IgD-negative memory B cell (primary cell): ENCODE data around the gene KRTAP4-9. TPM values are rescaled to one million over a fixed set of nuclear protein-coding genes. Genes with fewer than 3 reads are reported as not detected.
"Not testable (repeated sequence)": the region's sequence is repeated elsewhere in the genome, so short reads cannot be mapped to it uniquely, and the experiment has no call there.

Experiments used
- H3K27ac Mint-ChIP-seq, 3 donors: one replicate each; pipeline ENCODE4 v1.8.0; 2020 to 2022; ENCODE audit warnings: mild to moderate bottlenecking in 3 of 3, mixed read lengths in 3 of 3, moderate library complexity in 1 of 3
- H3K27me3 Mint-ChIP-seq: one replicate; pipeline ENCODE4 v1.8.0; 2021; ENCODE audit warnings: mixed read lengths
- H3K36me3 Mint-ChIP-seq: one replicate; pipeline ENCODE4 v1.8.0; 2020; ENCODE audit warnings: mild to moderate bottlenecking, mixed read lengths
- H3K4me1 Mint-ChIP-seq, 3 donors: one replicate each; pipeline ENCODE4 v1.8.0; 2020 to 2022; ENCODE audit warnings: mixed read lengths in 3 of 3, mild to moderate bottlenecking in 1 of 3
- H3K4me3 Mint-ChIP-seq, 4 donors: one replicate each; pipeline ENCODE4 v1.8.0; 2020 to 2022; ENCODE audit warnings: mild to moderate bottlenecking in 4 of 4, mixed read lengths in 4 of 4, moderate library complexity in 3 of 4
- H3K9me3 Mint-ChIP-seq, 3 donors: one replicate each; pipeline ENCODE4 v1.8.0; 2020 to 2021; ENCODE audit warnings: mixed read lengths in 3 of 3, mild to moderate bottlenecking in 1 of 3
- polyA plus RNA-seq: library from polyadenylated mRNA; unstranded; fragments of 300-500 nt; fragmentation: Illumina TruSeq; gene quantifications from one replicate; pipeline ENCODE4 v1.2.3, GENCODE V29; 2021

KRTAP4-9 gene
- polyA plus RNA-seq, 1 donor from 2014 or later = not detected

DNA sequence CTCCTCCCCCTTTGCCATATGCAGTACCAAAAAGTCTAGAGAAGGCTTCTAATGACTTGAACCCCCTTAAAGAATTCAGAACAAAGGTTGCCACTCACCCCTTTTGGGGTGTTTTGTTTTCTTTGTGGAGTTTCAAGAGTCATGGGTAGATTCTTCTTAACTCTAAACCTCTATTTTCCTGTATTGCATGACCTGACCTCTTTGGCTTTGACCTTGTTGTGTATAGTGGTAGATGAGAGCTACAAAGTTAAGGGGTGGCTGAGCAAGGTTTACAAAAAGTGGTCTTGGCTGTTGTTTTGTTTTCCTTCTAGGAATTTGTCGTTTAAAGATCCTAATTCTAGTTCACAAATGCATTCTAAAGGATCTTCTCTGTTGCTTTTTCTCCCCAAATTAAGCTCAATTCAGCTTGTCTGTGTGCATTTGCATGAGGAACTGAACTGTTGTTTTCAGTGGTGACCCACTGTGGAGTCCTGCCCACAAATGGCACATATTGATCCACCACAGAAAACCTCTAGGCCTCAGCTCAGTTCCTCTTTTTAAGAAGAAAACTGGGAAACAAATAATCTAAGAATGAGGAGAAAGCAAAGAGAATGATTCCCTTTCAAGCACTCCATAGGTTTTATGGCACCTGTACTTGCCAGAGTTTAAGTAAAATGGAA, 3.7 kb downstream of the KRTAP4-9 start:
- not testable (repeated sequence) for H3K36me3 Mint-ChIP-seq, H3K27me3 Mint-ChIP-seq, H3K9me3 Mint-ChIP-seq
- Mint-ChIP-seq H3K4me1 (peaks cover 0 to 26% (median 21%) of the 10 kb centered on the region in 3 donors), H3K27ac (peak overlapping the region in 2 of 3 donors; percentile 75 to 94), H3K4me3 (peak overlapping the region in 3 of 4 donors; percentile 80 to 88 (median 84))

DNA sequence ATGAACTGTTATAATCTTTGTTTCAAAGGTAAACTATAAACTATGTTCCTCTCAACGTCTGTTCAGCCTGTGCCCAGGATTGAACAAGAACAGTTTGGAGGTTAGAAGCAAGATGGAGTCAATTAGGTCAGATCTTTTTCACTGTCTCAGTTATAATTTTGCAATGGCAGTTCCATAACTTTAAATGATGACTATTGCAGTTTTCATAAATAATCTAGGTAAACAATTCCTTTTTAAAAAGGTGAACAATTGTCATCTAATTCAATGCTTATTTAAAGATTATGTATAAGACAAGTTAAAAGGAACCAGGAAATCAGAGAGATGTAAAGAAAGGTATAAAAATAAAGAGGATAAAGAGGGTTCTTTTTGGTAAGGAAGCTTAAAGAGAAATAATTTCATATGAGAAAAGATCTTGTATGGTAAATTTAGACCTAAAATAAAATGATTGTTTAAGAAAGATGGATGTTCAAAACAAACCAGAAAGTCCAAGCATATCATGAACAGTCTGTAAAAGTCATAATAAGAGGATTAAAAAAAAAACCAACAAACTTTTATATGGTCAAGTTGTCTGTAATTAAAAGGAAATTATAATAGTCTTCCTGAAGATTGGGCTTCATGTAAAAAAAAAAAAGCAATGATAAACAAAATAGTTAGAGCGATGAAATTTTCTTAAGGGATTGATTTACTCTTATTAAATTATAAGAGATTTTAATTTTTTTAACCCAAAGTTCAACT, 6.1 kb downstream of the KRTAP4-9 start:
- peaks cover 0 to 2% (median 2%) of the 10 kb centered on the region in 3 donors for H3K9me3 Mint-ChIP-seq
- H3K27ac Mint-ChIP-seq = no peak overlapping the region
- no peaks in the 10 kb centered on the region for H3K36me3 Mint-ChIP-seq
- peaks cover 0 to 41% (median 32%) of the 10 kb centered on the region in 3 donors for H3K4me1 Mint-ChIP-seq
- H3K4me3 Mint-ChIP-seq = no peak overlapping the region
- H3K27me3 Mint-ChIP-seq = peaks cover 2% of the 10 kb centered on the region

DNA sequence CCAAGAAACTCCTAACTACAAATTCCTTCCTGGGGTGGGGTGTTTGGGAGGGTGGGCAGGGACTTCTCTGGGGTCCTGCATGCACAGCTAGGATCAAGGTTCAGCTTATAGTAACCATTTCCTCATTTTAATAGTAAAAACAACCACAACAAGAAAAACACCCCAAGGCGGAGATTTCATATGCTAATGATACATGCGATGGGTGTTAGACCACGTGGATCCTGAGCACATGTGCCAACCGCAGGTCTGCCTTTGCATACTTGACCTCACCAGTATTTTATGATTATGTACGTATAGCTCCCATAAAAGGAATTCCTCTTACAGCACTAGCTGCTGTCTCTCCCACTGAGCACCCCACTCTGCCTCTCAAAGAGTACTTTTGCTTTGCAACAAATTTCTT, 11.1 kb downstream of the KRTAP4-9 start:
- peak overlapping the region in 3 of 4 donors; percentile 1 to 56 (median 44) for H3K4me3 Mint-ChIP-seq
- H3K27ac Mint-ChIP-seq = peak overlapping the region; percentile 37 to 90 (median 89)
- H3K4me1 Mint-ChIP-seq = peaks cover 2 to 39% (median 32%) of the 10 kb centered on the region in 3 donors
- H3K9me3 Mint-ChIP-seq = peaks cover 0 to 7% (median 0%) of the 10 kb centered on the region in 3 donors
- no peaks in the 10 kb centered on the region for H3K36me3 Mint-ChIP-seq
- H3K27me3 Mint-ChIP-seq = peaks cover 9% of the 10 kb centered on the region

DNA sequence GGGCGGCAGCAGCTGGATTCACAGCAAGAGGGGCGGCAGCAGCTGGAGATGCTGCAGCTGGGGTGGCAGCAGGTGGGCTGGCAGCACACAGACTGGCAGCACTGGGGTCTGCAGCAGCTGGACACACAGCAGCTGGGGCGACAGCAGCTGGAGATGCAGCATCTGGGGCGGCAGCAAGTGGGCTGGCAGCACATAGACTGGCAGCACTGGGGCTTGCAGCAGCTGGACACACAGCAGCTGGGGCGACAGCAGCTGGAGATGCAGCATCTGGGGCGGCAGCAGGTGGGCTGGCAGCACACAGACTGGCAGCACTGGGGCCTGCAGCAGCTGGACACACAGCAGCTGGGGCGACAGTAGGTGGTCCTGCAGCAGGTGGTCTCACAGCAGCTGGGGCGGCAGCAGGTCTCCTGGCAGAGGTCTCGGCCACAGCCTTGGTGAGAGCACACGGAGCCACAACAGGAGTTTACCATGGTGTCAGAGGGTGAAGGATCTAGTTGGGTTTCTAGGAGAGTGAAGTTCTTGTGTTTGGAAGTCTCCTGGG, 12.7 kb downstream of the KRTAP4-9 start, which contains the start of gene KRTAP4-11:
Gene KRTAP4-11 (minus strand): TSS at position 528 of the 541 bp plus-strand sequence. CDS start 58 bp downstream, at position 470.
- peak within 1 kb of the TSS; percentile 15 to 63 (median 49) for H3K27ac Mint-ChIP-seq
- peaks cover 2 to 43% (median 35%) of the 10 kb centered on the region in 3 donors for H3K4me1 Mint-ChIP-seq
- H3K9me3 Mint-ChIP-seq, H3K36me3 Mint-ChIP-seq, H3K27me3 Mint-ChIP-seq: not testable (repeated sequence)
- peak within 1 kb of the TSS in 2 of 4 donors; percentile 25 to 85 for H3K4me3 Mint-ChIP-seq

DNA sequence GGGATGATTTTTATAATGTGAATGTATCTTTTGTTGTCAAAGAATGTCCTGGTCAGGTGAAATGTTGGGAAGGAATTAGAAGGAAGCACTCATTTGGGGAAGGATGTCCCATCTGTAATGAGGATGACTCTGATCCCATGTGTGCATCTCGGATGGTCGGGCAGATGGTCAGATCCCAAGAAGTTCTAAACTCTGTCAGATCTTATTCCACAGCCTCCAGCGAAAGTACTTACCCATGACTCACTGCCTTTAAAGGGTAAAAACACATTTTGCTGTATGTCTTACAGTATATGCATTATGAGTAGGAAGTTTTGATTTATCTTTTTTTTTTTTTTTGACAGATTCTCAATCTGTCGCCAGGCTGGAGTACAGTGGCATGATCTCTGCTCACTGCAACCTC, 13.5 kb downstream of the KRTAP4-9 start:
- peak overlapping the region in 2 of 4 donors; percentile 25 to 36 for H3K4me3 Mint-ChIP-seq
- peaks cover 14% of the 10 kb centered on the region for H3K27me3 Mint-ChIP-seq
- no peaks in the 10 kb centered on the region for H3K36me3 Mint-ChIP-seq
- H3K4me1 Mint-ChIP-seq = peaks cover 2 to 48% (median 41%) of the 10 kb centered on the region in 3 donors
- peaks cover 0 to 7% (median 2%) of the 10 kb centered on the region in 3 donors for H3K9me3 Mint-ChIP-seq
- H3K27ac Mint-ChIP-seq = peak overlapping the region in 1 of 3 donors; percentile 49

DNA sequence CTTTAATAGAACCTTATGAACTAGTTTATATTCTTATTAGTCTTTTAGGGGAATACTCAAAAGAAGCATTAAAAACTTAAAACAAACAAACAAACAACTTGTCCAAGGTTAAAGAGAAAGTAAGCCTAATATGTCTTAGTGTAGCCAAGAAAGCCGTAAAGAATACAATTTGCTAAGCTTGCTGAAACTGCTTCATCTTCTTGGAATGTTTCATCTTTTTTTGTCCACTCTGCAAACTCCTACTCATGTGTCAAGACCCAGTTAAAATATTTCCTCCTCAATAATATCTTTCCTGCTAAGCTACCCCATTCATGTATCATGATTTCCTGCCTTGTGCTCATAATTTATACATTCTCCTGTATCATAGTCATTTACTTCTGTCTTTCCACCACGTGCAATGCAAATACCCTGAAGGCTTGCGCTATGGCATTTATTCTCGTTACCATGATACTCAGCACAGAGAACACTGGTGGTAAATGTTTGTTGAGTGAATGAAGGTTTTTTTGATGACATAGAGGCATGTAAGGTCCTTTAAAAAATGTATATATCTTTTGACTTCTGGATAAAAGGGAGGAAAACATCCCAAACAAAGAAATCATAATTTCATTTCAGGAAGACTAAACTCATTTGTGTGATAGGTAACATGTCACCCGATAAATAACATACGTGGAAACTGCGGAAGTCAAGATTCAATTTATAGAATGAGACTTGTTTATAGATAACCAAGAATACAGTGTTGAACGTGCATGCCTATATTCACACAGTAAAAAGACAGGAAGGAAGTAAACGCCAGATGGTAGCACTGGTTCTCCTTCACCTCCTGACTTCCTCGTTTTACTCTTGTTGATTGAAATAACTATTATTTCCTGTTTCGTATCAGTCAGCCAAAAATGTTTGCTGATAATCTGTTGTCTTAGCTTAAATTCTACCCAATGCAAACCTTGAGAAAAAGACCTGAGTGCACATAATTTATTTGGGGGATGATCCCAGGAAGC, 14.8 kb downstream of the KRTAP4-9 start:
- not testable (repeated sequence) for H3K36me3 Mint-ChIP-seq, H3K9me3 Mint-ChIP-seq
- Mint-ChIP-seq H3K27me3 (peaks cover 14% of the 10 kb centered on the region), H3K27ac (peak overlapping the region; percentile 89 to 92 (median 89)), H3K4me3 (peak overlapping the region in 3 of 4 donors; percentile 30 to 63 (median 59)), H3K4me1 (peaks cover 2 to 53% (median 45%) of the 10 kb centered on the region in 3 donors)

DNA sequence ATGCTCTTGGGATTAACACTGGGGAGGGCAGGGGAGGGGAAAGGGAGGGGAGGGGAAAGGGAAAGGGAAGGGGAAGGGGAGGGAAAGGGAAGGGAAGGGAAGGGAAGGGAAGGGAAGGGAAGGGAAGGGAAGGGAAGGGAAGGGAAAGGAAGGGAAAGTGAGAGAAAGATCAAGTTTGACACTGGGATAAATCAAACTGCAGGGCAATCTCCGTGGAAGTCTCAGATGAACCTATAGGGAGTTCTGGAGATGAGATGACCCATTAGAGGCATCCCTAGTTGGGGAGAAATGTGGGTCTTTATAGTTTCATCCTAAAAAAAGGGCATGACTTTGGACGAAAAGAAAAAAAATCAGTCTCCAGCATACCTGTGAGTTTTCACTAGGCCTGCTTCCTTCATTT, 16.6 kb downstream of the KRTAP4-9 start:
- Mint-ChIP-seq H3K4me3 (no peak overlapping the region), H3K4me1 (peaks cover 2 to 40% (median 31%) of the 10 kb centered on the region in 3 donors), H3K27me3 (peaks cover 10% of the 10 kb centered on the region), H3K27ac (no peak overlapping the region), H3K9me3 (peaks cover 0 to 5% (median 5%) of the 10 kb centered on the region in 3 donors), H3K36me3 (no peaks in the 10 kb centered on the region)

DNA sequence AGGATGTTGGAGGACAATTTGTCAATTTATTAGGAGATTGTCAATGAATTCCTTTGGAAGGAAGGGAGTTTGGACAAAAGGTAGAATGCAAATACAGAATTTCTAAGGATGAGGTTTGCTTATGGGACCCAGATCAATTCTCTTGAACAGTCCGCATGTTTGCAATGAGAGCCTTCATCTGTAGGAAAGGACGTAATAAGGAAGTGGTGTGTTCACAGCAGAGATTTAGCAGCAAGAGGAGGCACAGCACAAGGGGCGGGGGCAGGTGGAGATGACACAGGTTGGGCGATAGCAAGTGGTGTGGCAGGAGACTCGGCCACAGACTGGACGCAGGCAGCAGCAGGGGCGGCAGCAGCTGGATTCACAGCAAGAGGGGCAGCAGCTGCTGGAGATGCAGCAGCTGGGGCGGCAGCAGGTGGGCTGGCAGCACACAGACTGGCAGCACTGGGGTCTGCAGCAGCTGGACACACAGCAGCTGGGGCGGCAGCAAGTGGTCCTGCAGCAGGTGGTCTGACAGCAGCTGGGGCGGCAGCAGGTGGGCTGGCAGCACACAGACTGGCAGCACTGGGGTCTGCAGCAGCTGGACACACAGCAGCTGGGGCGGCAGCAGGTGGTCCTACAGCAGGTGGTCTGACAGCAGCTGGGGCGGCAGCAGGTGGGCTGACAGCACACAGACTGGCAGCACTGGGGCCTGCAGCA, 18.3 kb downstream of the KRTAP4-9 start:
- H3K27ac Mint-ChIP-seq = peak overlapping the region in 2 of 3 donors; percentile 10 to 27

DNA sequence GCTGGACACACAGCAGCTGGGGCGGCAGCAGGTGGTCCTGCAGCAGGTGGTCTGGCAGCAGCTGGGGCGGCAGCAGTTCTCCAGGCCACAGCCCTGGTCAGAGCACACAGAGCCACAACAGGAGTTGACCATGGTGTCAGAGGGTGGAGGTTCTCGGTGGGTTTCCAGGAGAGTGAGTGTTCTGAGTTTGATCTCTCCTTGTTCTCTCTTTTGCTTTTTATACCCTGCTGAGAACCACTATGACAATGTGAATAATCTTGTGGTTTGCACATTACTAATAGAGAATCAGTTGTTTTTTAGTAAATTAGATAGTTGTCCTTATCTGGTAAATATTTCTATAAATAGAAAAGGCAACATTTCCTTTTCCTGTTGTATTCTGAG, 18.8 kb downstream of the KRTAP4-9 start, which contains the start of gene KRTAP4-12:
Gene KRTAP4-12 (minus strand): TSS at position 192 of the 381 bp plus-strand sequence. CDS start 60 bp downstream, at position 132.
- H3K27me3 Mint-ChIP-seq, H3K36me3 Mint-ChIP-seq, H3K9me3 Mint-ChIP-seq: not testable (repeated sequence)
- Mint-ChIP-seq H3K4me1 (peaks cover 2 to 34% (median 32%) of the 10 kb centered on the region in 3 donors), H3K4me3 (peak within 1 kb of the TSS in 2 of 4 donors; percentile 1 to 72), H3K27ac (peak within 1 kb of the TSS in 2 of 3 donors; percentile 10 to 27)

More for the DNA sequence above, 18.3 kb downstream of the KRTAP4-9 start:
- H3K36me3 Mint-ChIP-seq, H3K27me3 Mint-ChIP-seq, H3K9me3 Mint-ChIP-seq: not testable (repeated sequence)
- peaks cover 2 to 34% (median 30%) of the 10 kb centered on the region in 3 donors for H3K4me1 Mint-ChIP-seq
- peak overlapping the region in 2 of 4 donors; percentile 1 to 72 for H3K4me3 Mint-ChIP-seq

DNA sequence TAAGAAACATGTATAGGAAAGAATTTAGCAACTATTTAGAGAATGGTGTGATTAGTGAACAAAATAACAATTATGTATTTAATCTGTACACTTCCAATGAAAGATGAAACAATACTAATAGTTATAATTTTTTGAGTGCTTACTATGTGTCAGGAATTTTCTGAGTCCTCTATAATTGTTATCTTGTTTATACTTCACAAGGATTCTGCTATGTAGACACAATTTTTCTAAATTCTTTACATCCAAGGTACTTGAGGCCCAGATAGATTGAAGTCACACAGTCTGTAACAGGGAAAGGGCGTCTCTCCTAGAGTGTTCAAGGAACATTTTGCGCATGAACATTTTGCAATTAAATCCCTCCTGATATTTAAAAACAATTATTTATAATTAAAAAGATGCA, 19.9 kb downstream of the KRTAP4-9 start:
- Mint-ChIP-seq H3K27ac (no peak overlapping the region), H3K27me3 (peaks cover 5% of the 10 kb centered on the region), H3K4me3 (no peak overlapping the region), H3K4me1 (peaks cover 1 to 34% (median 32%) of the 10 kb centered on the region in 3 donors), H3K36me3 (no peaks in the 10 kb centered on the region), H3K9me3 (peaks cover 3 to 7% (median 6%) of the 10 kb centered on the region in 3 donors)

DNA sequence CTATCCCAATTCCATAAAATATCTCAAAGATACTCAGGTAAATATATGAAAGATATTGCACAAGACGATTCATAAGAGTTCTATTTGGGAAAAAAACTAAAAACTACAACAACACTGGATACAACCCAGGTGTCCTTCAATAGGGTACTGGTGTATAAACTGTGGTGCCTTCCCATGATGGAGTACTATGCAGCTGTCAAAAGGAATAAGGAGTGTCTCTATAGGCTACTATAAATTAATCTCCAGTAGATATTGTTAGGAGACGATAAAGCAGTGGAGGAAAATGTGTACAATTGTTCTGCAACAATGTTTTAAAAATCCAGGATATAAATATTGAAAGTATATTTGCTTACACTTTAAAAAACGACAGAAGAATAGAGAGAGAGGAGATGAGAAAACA, 21.2 kb downstream of the KRTAP4-9 start:
- Mint-ChIP-seq H3K4me3 (no peak overlapping the region), H3K27ac (peak overlapping the region in 1 of 3 donors; percentile 25), H3K4me1 (peaks cover 0 to 33% (median 31%) of the 10 kb centered on the region in 3 donors), H3K27me3 (peaks cover 5% of the 10 kb centered on the region), H3K9me3 (peaks cover 0 to 7% (median 6%) of the 10 kb centered on the region in 3 donors), H3K36me3 (no peaks in the 10 kb centered on the region)

DNA sequence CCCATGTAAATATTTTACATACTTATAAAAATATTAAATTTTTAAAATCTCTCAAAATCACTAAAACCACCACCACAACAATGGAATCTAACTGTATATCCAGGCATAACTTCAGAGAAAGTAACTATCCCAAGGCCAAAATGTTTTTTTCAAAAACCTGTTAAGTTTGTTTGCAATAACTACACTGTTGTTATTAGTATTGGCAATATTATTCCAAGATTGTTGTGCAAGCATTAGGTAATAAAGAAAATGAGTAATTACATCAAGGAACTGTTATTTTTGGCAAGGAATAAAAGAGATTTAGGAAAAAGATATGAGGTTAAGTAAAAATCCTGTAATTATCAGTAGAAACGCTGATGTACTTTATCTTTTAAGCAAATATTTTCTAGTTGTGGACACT, 22.2 kb downstream of the KRTAP4-9 start:
- Mint-ChIP-seq H3K4me1 (peaks cover 0 to 39% (median 38%) of the 10 kb centered on the region in 3 donors), H3K9me3 (peaks cover 0 to 7% (median 4%) of the 10 kb centered on the region in 3 donors), H3K27me3 (peaks cover 5% of the 10 kb centered on the region), H3K27ac (no peak overlapping the region), H3K36me3 (no peaks in the 10 kb centered on the region), H3K4me3 (no peak overlapping the region)

DNA sequence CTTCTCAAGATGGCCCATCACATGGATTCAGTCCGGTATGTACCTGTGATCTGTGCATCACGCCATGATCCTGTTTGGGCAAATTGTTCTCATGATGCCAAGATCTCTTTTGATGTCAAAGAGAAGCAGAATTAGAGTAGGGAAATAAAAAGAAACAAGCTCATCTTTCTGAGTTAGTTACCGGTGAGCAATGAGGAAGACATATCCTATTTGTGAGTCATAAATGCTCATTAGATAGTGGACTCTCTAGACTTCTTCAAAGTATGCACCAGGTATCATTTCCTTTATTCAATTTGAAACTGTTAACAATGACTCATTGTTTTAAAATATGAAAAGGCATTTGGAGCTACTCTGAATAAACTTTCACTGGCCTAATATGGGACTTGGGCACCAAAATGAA, 26.8 kb downstream of the KRTAP4-9 start:
- Mint-ChIP-seq H3K9me3 (peaks cover 1 to 9% (median 3%) of the 10 kb centered on the region in 3 donors), H3K36me3 (no peaks in the 10 kb centered on the region), H3K27me3 (no peaks in the 10 kb centered on the region), H3K4me3 (no peak overlapping the region), H3K27ac (no peak overlapping the region), H3K4me1 (peaks cover 0 to 29% (median 28%) of the 10 kb centered on the region in 3 donors)
